Measurements from ENCODE around the gene TSC22D2.

TSC22D2 gene

GRCh38 chr3:150408221-150409124, at the start of gene TSC22D2:
Gene TSC22D2 (plus strand): TSS chr3:150408298. CDS start chr3:150409351, 1,053 bp downstream.
- peak; percentile 97 for DNase-seq (ENCODE audit: low read depth)

GRCh38 chr3:150359381-150359780, 48.7 kb upstream of the TSC22D2 start:
- no peak for DNase-seq (ENCODE audit: low read depth)

GRCh38 chr3:150360966-150361365, 47.1 kb upstream of the TSC22D2 start:
- no peak for DNase-seq (ENCODE audit: low read depth)

GRCh38 chr3:150362515-150363302, 45.4 kb upstream of the TSC22D2 start:
- no peak for DNase-seq (ENCODE audit: low read depth)

- DNase-seq (ENCODE audit: low read depth), result no peak
Observed at GRCh38 chr3:150363420-150363819, 44.7 kb upstream of the TSC22D2 start.

- DNase-seq (ENCODE audit: low read depth), result no peak
Observed at GRCh38 chr3:150365132-150365604, 42.9 kb upstream of the TSC22D2 start.

- DNase-seq (ENCODE audit: low read depth), result no peak
Observed at GRCh38 chr3:150367757-150368156, 40.3 kb upstream of the TSC22D2 start.

GRCh38 chr3:150370122-150370602, 37.9 kb upstream of the TSC22D2 start:
- no peak for DNase-seq (ENCODE audit: low read depth)

- DNase-seq (ENCODE audit: low read depth), result no peak
Observed at GRCh38 chr3:150370999-150371398, 37.1 kb upstream of the TSC22D2 start.

- DNase-seq (ENCODE audit: low read depth), result no peak
Observed at GRCh38 chr3:150371741-150372254, 36.3 kb upstream of the TSC22D2 start.

- DNase-seq (ENCODE audit: low read depth), result no peak
Observed at GRCh38 chr3:150372320-150372719, 35.8 kb upstream of the TSC22D2 start.

- DNase-seq (ENCODE audit: low read depth), result no peak
Observed at GRCh38 chr3:150372722-150373121, 35.4 kb upstream of the TSC22D2 start.

- DNase-seq (ENCODE audit: low read depth), result no peak
Observed at GRCh38 chr3:150373234-150373875, 34.7 kb upstream of the TSC22D2 start.

GRCh38 chr3:150374975-150375374, 33.1 kb upstream of the TSC22D2 start:
- DNase-seq (ENCODE audit: low read depth), result no peak

GRCh38 chr3:150376001-150376848, 31.9 kb upstream of the TSC22D2 start:
- DNase-seq (ENCODE audit: low read depth), result no peak

GRCh38 chr3:150377601-150378300, 30.3 kb upstream of the TSC22D2 start:
- no peak for DNase-seq (ENCODE audit: low read depth)

- no peak for DNase-seq (ENCODE audit: low read depth)
Observed at GRCh38 chr3:150378301-150378748, 29.8 kb upstream of the TSC22D2 start.

- DNase-seq (ENCODE audit: low read depth), result no peak
Observed at GRCh38 chr3:150379469-150379868, 28.6 kb upstream of the TSC22D2 start.

GRCh38 chr3:150384296-150385212, 23.5 kb upstream of the TSC22D2 start:
- peak; percentile 17 for DNase-seq (ENCODE audit: low read depth)

All from stimulated activated CD8-positive, alpha-beta memory T cell treated with anti-CD3 and anti-CD28 coated beads, Interleukin-12 subunit alpha, Interleukin-12 subunit beta, amount 100 ng/mL, for 4 hours (primary cell).